Nephron progenitor cell (in vitro differentiated cells): ENCODE measurements around the gene SEMA6A.
A peak's percentile ranks its signal among the peaks of the same experiment; 100 is the strongest.

ENCODE experiments used
- DNase-seq: peaks from one replicate; pipeline ENCODE4 v3.0.0; 2021
- H3K27ac Mint-ChIP-seq: 2 replicates; pipeline ENCODE4 v1.8.0; 2021; ENCODE audit warnings: mild to moderate bottlenecking, moderate library complexity, mixed read lengths
- H3K27me3 Mint-ChIP-seq: 2 replicates; pipeline ENCODE4 v1.8.0; 2021; ENCODE audit warnings: mild to moderate bottlenecking, low read depth, mixed read lengths; ENCODE audit not compliant: poor library complexity
- H3K36me3 Mint-ChIP-seq: 2 replicates; pipeline ENCODE4 v1.8.0; 2021; ENCODE audit warnings: low read depth, mixed read lengths
- H3K4me1 Mint-ChIP-seq: 2 replicates; pipeline ENCODE4 v1.8.0; 2021; ENCODE audit warnings: mixed read lengths
- H3K4me3 Mint-ChIP-seq: 2 replicates; pipeline ENCODE4 v1.8.0; 2021; ENCODE audit warnings: mild to moderate bottlenecking, moderate library complexity, mixed read lengths
- H3K9me3 Mint-ChIP-seq: 2 replicates; pipeline ENCODE4 v1.8.0; 2021; ENCODE audit warnings: mild to moderate bottlenecking, moderate library complexity, mixed read lengths
- TF ChIP-seq, protein P1 (sequence below): fragments of 200-600 bp; sonication (generic); IDR thresholded peaks from 2 replicates; pipeline ENCODE4 v1.5.0; 2021; ENCODE audit warnings: antibody characterized with exemption

SEMA6A gene

DNA sequence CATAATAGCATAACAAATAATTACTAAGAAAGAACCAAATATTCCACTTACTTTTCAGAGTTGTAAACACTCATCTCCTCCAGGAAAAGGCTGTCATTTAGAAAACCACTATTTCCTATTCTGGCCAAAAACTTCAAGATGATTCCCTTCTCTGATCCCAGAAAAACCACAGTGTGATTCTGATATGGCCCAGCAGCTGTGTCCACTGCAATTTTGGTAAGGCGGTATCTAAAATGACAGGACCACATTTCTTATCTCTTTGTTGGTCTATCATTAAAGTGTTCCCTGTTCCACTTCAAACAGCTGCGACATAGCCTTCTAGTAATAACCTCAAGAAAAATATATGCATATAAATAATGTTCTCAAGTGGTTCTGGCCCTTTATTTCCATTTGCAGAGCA, 96.1 kb downstream of the SEMA6A start:
- TF ChIP-seq, protein P1, sequence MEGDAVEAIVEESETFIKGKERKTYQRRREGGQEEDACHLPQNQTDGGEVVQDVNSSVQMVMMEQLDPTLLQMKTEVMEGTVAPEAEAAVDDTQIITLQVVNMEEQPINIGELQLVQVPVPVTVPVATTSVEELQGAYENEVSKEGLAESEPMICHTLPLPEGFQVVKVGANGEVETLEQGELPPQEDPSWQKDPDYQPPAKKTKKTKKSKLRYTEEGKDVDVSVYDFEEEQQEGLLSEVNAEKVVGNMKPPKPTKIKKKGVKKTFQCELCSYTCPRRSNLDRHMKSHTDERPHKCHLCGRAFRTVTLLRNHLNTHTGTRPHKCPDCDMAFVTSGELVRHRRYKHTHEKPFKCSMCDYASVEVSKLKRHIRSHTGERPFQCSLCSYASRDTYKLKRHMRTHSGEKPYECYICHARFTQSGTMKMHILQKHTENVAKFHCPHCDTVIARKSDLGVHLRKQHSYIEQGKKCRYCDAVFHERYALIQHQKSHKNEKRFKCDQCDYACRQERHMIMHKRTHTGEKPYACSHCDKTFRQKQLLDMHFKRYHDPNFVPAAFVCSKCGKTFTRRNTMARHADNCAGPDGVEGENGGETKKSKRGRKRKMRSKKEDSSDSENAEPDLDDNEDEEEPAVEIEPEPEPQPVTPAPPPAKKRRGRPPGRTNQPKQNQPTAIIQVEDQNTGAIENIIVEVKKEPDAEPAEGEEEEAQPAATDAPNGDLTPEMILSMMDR, result no peak
- DNase-seq, result no peak

DNA sequence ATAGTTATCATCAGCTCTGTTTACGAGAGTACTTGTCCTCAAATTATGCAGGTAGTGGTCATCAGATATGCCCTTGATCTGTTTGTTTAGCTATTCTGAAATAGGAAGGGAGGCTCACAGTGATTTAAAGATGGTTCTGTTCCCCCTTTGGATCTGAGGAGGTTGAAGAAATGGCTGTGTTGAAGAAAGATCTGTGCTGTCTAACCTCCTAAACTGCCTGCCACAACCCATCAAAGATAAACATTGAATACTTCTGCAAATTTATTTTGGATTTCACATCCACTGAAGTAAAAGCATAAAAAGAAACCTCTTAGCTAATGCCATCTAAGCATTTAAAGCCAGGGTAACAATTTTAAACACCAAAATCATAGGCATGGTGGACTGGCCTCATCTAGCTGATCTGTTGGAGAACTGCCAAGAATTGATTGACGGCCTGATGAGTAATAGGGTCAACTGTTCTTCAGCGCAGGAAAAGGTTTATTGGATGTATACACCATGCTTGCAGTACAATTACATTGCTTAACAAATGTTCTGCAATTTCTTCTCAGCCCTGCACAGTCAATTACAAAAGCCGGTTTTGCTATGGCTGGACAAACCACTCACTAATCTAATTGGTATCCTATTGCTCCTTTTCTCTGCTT, 97.6 kb downstream of the SEMA6A start:
- no peak for DNase-seq
- Mint-ChIP-seq H3K9me3 (peaks cover 22% of the 10 kb centered on the region), H3K27me3 (no peaks in the 10 kb centered on the region), H3K36me3 (peaks cover 96% of the 10 kb centered on the region), H3K27ac (no peak overlapping the region), H3K4me1 (peaks cover 13% of the 10 kb centered on the region), H3K4me3 (no peak overlapping the region)
- TF ChIP-seq, protein P1, result no peak

More for the DNA sequence above, 96.1 kb downstream of the SEMA6A start:
- H3K4me3 Mint-ChIP-seq, result no peak overlapping the region
- peaks cover 12% of the 10 kb centered on the region for H3K4me1 Mint-ChIP-seq
- H3K9me3 Mint-ChIP-seq, result peaks cover 22% of the 10 kb centered on the region
- peaks cover 95% of the 10 kb centered on the region for H3K36me3 Mint-ChIP-seq
- no peak overlapping the region for H3K27ac Mint-ChIP-seq
- H3K27me3 Mint-ChIP-seq, result no peaks in the 10 kb centered on the region

DNA sequence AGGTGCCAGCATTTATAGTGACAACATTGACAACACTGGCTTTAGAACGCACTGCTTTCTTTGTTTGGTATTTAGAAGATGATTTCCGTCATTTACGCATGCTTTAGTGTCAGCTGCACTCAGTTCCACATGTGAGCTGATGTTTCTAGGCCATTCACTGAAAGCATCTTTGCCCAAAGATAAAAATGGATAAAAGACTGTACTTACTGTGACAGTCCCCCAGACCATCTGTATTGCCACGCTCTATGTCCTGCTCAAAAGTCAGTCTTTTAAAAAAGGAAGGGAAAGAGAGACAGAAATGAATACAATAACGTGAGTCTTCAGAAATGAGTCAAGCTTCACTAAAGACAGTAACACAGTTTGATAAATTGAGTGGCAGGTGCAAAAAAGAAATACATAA, 99.3 kb downstream of the SEMA6A start:
- H3K27ac Mint-ChIP-seq, result no peak overlapping the region
- no peak overlapping the region for H3K4me3 Mint-ChIP-seq
- TF ChIP-seq, protein P1, result no peak
- H3K4me1 Mint-ChIP-seq, result peaks cover 9% of the 10 kb centered on the region
- no peak for DNase-seq
- H3K9me3 Mint-ChIP-seq, result peaks cover 22% of the 10 kb centered on the region
- no peaks in the 10 kb centered on the region for H3K27me3 Mint-ChIP-seq
- peaks cover 94% of the 10 kb centered on the region for H3K36me3 Mint-ChIP-seq

DNA sequence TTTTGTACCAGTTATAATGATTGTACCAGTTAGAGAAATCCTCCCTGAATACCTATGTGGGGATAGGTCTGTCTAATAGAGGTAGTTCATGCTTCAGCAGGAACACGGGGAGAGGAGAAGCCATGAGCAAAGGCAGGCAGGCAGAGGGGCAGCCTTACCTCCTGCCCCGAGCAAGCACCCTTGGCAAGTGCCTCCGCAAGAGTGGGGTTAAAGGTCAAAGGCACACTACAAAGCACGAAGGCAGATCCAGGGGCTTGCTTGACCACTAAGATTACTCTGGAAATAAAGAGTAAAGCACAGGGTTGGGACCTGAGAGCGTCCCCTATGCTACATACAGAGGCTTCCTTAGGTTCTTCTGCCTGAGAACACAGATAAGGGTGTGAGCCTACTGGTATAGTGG, 100.9 kb downstream of the SEMA6A start:
- Mint-ChIP-seq H3K4me1 (peaks cover 9% of the 10 kb centered on the region), H3K9me3 (peaks cover 29% of the 10 kb centered on the region), H3K27me3 (no peaks in the 10 kb centered on the region), H3K36me3 (peaks cover 96% of the 10 kb centered on the region), H3K4me3 (no peak overlapping the region), H3K27ac (peak overlapping the region; percentile 68)
- TF ChIP-seq, protein P1, result no peak
- peak; percentile 13 for DNase-seq

DNA sequence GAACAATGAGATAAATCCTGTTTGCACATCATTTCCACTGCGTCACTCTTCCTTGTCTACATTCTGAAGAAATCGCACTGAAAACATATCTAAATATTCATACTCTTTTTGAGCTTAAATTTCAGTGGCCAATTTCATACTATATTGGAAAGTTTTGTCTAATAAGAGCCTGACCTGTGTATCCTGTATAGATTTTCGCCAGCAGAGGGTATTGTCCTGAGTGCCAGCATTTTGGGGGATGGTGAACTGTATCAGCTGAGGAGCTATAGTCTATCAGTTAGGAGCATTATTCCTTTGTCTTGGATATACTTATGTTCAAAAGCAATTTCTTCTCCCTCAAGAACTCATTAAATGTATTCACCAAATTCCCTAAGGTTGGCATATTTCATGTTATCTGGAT, 102.3 kb downstream of the SEMA6A start:
- peaks cover 96% of the 10 kb centered on the region for H3K36me3 Mint-ChIP-seq
- TF ChIP-seq, protein P1, result no peak
- peaks cover 9% of the 10 kb centered on the region for H3K4me1 Mint-ChIP-seq
- H3K4me3 Mint-ChIP-seq, result no peak overlapping the region
- no peaks in the 10 kb centered on the region for H3K27me3 Mint-ChIP-seq
- no peak for DNase-seq
- peaks cover 21% of the 10 kb centered on the region for H3K9me3 Mint-ChIP-seq
- H3K27ac Mint-ChIP-seq, result no peak overlapping the region

DNA sequence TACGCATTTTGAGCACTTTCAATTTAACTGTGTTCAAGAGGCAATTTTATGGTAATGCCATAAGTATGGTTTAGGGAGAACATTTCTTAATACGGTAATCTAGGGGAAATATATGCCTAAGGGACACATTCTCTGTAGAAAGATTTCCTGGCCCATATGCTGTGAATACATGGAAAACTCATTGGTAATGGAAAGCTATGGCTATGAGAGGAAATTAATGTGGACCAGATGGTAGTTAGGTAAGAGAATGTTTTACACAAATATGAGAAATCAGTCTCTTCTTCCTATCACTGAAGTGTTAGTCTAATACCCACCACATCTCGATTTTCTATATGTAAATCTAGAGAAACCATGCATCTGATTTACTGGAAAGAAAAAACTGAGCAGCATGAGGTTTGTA, 105.0 kb downstream of the SEMA6A start:
- peaks cover 13% of the 10 kb centered on the region for H3K9me3 Mint-ChIP-seq
- TF ChIP-seq, protein P1, result no peak
- no peak for DNase-seq
- H3K4me3 Mint-ChIP-seq, result no peak overlapping the region
- no peaks in the 10 kb centered on the region for H3K27me3 Mint-ChIP-seq
- H3K4me1 Mint-ChIP-seq, result peaks cover 9% of the 10 kb centered on the region
- no peak overlapping the region for H3K27ac Mint-ChIP-seq
- H3K36me3 Mint-ChIP-seq, result peaks cover 94% of the 10 kb centered on the region
